Iris pigment epithelial cell (primary cell): ENCODE data around the gene BZW2.
A peak's percentile ranks its signal among the peaks of the same experiment; 100 is the strongest.

ENCODE experiments used
- DNase-seq: peaks from one replicate; pipeline ENCODE4 v3.0.0-alpha.2; 2011; ENCODE audit warnings: low read depth

Gene BZW2

GRCh38 chr7:16645593-16646471, at the start of gene BZW2, which contains the start of gene ANKMY2:
Gene BZW2 (plus strand): TSS chr7:16646181. CDS start chr7:16665444, 19,263 bp downstream.
Gene ANKMY2 (minus strand): TSS chr7:16645754. CDS start chr7:16645573, 181 bp downstream.
- peak; percentile 99 for DNase-seq

- no peak for DNase-seq
These were observed 48.0 kb upstream of the BZW2 start for GRCh38 chr7:16598015-16598414.

- DNase-seq = no peak
These were observed 46.1 kb upstream of the BZW2 start for GRCh38 chr7:16599860-16600259.

- DNase-seq = no peak
These were observed 42.3 kb upstream of the BZW2 start for GRCh38 chr7:16603633-16604032.

- no peak for DNase-seq
These were observed 41.9 kb upstream of the BZW2 start for GRCh38 chr7:16604054-16604453.

- DNase-seq = no peak
These were observed 39.3 kb upstream of the BZW2 start for GRCh38 chr7:16606704-16607103.

- peak; percentile 58 for DNase-seq
These were observed 36.0 kb upstream of the BZW2 start for GRCh38 chr7:16609842-16610450.

- no peak for DNase-seq
These were observed 34.3 kb upstream of the BZW2 start for GRCh38 chr7:16611711-16612110.

- DNase-seq = no peak
These were observed 30.8 kb upstream of the BZW2 start for GRCh38 chr7:16615228-16615627.

- DNase-seq = no peak
These were observed 29.9 kb upstream of the BZW2 start for GRCh38 chr7:16616122-16616521.

GRCh38 chr7:16616542-16616941, 29.4 kb upstream of the BZW2 start:
- no peak for DNase-seq

GRCh38 chr7:16619979-16620408, 26.0 kb upstream of the BZW2 start:
- DNase-seq = peak; percentile 54

GRCh38 chr7:16626388-16626787, 19.6 kb upstream of the BZW2 start:
- DNase-seq = no peak

- peak; percentile 73 for DNase-seq
These were observed 18.7 kb upstream of the BZW2 start for GRCh38 chr7:16627236-16627635.

GRCh38 chr7:16630654-16631053, 15.3 kb upstream of the BZW2 start:
- no peak for DNase-seq

- no peak for DNase-seq
These were observed 11.7 kb upstream of the BZW2 start for GRCh38 chr7:16634271-16634738.

- DNase-seq = peak; percentile 39
These were observed 9.4 kb upstream of the BZW2 start for GRCh38 chr7:16636555-16637101.

GRCh38 chr7:16637379-16637778, 8.6 kb upstream of the BZW2 start:
- no peak for DNase-seq

- no peak for DNase-seq
These were observed 7.4 kb upstream of the BZW2 start for GRCh38 chr7:16638282-16639280.

GRCh38 chr7:16644157-16644556, 1.8 kb upstream of the BZW2 start:
- DNase-seq = no peak
